Measurements from ENCODE around the gene RASGRF1. TPM values are rescaled to one million over a fixed set of nuclear protein-coding genes. Genes with fewer than 3 reads are reported as not detected.

Gene RASGRF1
- total RNA-seq, 1 experiment from 2014 or later, result 0.59 TPM

DNA sequence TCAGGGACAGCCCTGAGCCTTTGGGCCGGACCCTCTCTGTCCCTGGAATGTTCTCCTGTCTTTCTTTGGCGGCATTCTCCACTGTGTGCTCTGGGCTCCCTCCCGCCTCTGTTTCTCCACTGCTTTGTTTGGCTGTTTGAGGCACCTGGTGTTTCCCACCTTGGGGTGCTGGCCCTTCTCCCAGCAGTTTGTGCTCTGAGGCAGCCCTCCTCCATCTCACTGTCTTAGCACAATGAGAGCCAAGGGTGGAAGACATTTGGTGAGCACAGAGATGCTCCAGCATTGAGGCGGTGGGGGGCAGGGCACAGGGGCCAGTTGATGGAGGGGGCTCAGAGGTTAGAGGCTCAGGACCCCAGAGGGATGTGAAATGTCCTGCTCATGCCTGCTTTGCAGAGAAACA lies 54.3 kb downstream of the RASGRF1 start:
- in situ Hi-C loops (cut with HindIII; ENCODE audit: low pct_unique_long_range_greater_than_20kb, low sequenced_read_pairs) (no loop called here), intact Hi-C loops (cut with micrococcal nuclease; ENCODE audit: unreplicated experiment) (no loop called here)
- DNase-seq (ENCODE audit: low read depth, low spot score) (no peak), ATAC-seq (no peak)
- Histone ChIP-seq H3K36me3 (ENCODE audit: control insufficient read depth, insufficient read depth, low read length) (no peaks in the 10 kb centered on the region), H3K9me3 (ENCODE audit: control insufficient read depth, insufficient read depth, low read depth, low read length) (no peaks in the 10 kb centered on the region), H3K4me3 (ENCODE audit: low read depth in 2 of 2, low read length in 2 of 2) (no peak overlapping the region), H3K27ac (ENCODE audit: low read length) (no peak overlapping the region), H3K4me1 (ENCODE audit: control insufficient read depth, insufficient read depth, low read length) (no peaks in the 10 kb centered on the region), H3K27me3 (ENCODE audit: control insufficient read depth, insufficient read depth, low read length) (no peaks in the 10 kb centered on the region)
- BruUV-seq (replicated peaks), result no TSS peak
- CTCF ChIA-PET, result no interaction called here
- TF ChIP-seq, protein P1, sequence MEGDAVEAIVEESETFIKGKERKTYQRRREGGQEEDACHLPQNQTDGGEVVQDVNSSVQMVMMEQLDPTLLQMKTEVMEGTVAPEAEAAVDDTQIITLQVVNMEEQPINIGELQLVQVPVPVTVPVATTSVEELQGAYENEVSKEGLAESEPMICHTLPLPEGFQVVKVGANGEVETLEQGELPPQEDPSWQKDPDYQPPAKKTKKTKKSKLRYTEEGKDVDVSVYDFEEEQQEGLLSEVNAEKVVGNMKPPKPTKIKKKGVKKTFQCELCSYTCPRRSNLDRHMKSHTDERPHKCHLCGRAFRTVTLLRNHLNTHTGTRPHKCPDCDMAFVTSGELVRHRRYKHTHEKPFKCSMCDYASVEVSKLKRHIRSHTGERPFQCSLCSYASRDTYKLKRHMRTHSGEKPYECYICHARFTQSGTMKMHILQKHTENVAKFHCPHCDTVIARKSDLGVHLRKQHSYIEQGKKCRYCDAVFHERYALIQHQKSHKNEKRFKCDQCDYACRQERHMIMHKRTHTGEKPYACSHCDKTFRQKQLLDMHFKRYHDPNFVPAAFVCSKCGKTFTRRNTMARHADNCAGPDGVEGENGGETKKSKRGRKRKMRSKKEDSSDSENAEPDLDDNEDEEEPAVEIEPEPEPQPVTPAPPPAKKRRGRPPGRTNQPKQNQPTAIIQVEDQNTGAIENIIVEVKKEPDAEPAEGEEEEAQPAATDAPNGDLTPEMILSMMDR (IDR thresholded peaks at IDR 0.05), result no peak
- TF ChIP-seq, protein P2, sequence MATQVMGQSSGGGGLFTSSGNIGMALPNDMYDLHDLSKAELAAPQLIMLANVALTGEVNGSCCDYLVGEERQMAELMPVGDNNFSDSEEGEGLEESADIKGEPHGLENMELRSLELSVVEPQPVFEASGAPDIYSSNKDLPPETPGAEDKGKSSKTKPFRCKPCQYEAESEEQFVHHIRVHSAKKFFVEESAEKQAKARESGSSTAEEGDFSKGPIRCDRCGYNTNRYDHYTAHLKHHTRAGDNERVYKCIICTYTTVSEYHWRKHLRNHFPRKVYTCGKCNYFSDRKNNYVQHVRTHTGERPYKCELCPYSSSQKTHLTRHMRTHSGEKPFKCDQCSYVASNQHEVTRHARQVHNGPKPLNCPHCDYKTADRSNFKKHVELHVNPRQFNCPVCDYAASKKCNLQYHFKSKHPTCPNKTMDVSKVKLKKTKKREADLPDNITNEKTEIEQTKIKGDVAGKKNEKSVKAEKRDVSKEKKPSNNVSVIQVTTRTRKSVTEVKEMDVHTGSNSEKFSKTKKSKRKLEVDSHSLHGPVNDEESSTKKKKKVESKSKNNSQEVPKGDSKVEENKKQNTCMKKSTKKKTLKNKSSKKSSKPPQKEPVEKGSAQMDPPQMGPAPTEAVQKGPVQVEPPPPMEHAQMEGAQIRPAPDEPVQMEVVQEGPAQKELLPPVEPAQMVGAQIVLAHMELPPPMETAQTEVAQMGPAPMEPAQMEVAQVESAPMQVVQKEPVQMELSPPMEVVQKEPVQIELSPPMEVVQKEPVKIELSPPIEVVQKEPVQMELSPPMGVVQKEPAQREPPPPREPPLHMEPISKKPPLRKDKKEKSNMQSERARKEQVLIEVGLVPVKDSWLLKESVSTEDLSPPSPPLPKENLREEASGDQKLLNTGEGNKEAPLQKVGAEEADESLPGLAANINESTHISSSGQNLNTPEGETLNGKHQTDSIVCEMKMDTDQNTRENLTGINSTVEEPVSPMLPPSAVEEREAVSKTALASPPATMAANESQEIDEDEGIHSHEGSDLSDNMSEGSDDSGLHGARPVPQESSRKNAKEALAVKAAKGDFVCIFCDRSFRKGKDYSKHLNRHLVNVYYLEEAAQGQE (IDR thresholded peaks at IDR 0.05; ENCODE audit: insufficient read depth in 1 of 2, low read depth in 2 of 2, low read length in 1 of 2), result no peak
- POLR2A ChIA-PET, result no interaction called here

DNA sequence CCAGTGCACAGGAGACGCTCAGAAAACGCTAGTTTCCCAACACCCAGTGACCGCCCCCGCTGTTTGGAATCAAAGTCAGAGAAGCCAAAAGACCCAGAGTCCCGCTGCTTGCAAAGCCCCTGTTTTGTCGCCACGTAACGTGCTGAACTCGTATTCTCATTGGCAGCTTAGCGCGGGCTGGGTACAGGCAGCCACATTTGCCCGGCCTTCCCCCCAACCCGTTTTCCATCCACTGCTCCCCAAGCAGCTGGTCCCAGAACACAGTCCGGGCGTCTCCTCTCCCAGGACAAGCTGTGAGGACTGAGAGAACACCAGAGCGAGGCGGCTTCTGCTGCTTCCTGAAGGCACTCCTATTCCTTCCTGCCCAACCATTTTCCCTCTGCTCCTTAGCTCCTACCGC lies 54.8 kb downstream of the RASGRF1 start:
- intact Hi-C loops (cut with micrococcal nuclease; ENCODE audit: unreplicated experiment), result no loop called here
- Histone ChIP-seq H3K27me3 (ENCODE audit: control insufficient read depth, insufficient read depth, low read length) (no peaks in the 10 kb centered on the region), H3K27ac (ENCODE audit: low read length) (no peak overlapping the region), H3K4me3 (ENCODE audit: low read depth in 2 of 2, low read length in 2 of 2) (no peak overlapping the region), H3K36me3 (ENCODE audit: control insufficient read depth, insufficient read depth, low read length) (no peaks in the 10 kb centered on the region), H3K4me1 (ENCODE audit: control insufficient read depth, insufficient read depth, low read length) (no peaks in the 10 kb centered on the region), H3K9me3 (ENCODE audit: control insufficient read depth, insufficient read depth, low read depth, low read length) (no peaks in the 10 kb centered on the region)
- CTCF ChIA-PET, result interaction anchor here (0.6 kb wide), 2 partner anchors 38 to 56 kb away, joined by 5 to 6 read pairs; no protein-coding TSS in a partner anchor
- in situ Hi-C loops (cut with HindIII; ENCODE audit: low pct_unique_long_range_greater_than_20kb, low sequenced_read_pairs), result no loop called here
- TF ChIP-seq, protein P1 (IDR thresholded peaks at IDR 0.05), result no peak
- TF ChIP-seq, protein P2 (IDR thresholded peaks at IDR 0.05; ENCODE audit: insufficient read depth in 1 of 2, low read depth in 2 of 2, low read length in 1 of 2), result no peak
- no peak for TF ChIP-seq TCF7L2 (IDR thresholded peaks at IDR 0.05; ENCODE audit: low read depth, low read length)
- TF ChIP-seq SIN3A (IDR thresholded peaks at IDR 0.05; ENCODE audit: borderline replicate concordance, insufficient read depth, low read depth, low read length), result no peak
- TF ChIP-seq POLR2AphosphoS5 (IDR thresholded peaks at IDR 0.05; ENCODE audit: low read depth, low read length), result no peak
- POLR2A ChIA-PET, result no interaction called here
- no peak for ATAC-seq
- BruUV-seq (replicated peaks), result no TSS peak
- no peak for DNase-seq (ENCODE audit: low read depth, low spot score)

All from Panc1 (cell line).